Natural killer cell (primary cell): ENCODE measurements around the gene TTI1. TPM values are rescaled to one million over a fixed set of nuclear protein-coding genes. Genes with fewer than 3 reads are reported as not detected.

Source experiments
- ATAC-seq, 3 donors: fragments of 150-1000 bp in 2 of 3; fragments of 200-7000 bp in 1 of 3; cut with Tn5 transposase; 1 replicate in 1 of 3; 2 replicates in 2 of 3; pipeline ENCODE4 v1.10.0; 2021; ENCODE audit warnings: mild to moderate bottlenecking in 2 of 3, moderate library complexity in 2 of 3
- DNase-seq, 2 donors: peaks; one replicate each; pipeline versions ENCODE4 v3.0.0 to v3.0.0-alpha.2; 2013 to 2021; ENCODE audit warnings: mixed read lengths in 1 of 2
- H3K27ac ChIP-seq: one replicate; pipeline ENCODE4 v1.5.1; 2013; ENCODE audit warnings: mild to moderate bottlenecking, low read length
- H3K27me3 ChIP-seq: one replicate; pipeline ENCODE4 v1.6.1; 2013; ENCODE audit warnings: low read length; ENCODE audit not compliant: control insufficient read depth, insufficient read depth
- H3K36me3 ChIP-seq: one replicate; pipeline ENCODE4 v1.6.1; 2013; ENCODE audit warnings: low read length; ENCODE audit not compliant: control insufficient read depth, insufficient read depth
- H3K4me1 ChIP-seq: one replicate; pipeline ENCODE4 v1.6.1; 2013; ENCODE audit warnings: low read length; ENCODE audit not compliant: control insufficient read depth, insufficient read depth
- H3K4me3 ChIP-seq: one replicate; pipeline ENCODE4 v1.5.1; 2013; ENCODE audit warnings: low read length
- H3K9me3 ChIP-seq: one replicate; pipeline ENCODE4 v1.6.1; 2013; ENCODE audit warnings: low read length; ENCODE audit not compliant: control insufficient read depth, insufficient read depth
- H3K27ac Mint-ChIP-seq, 2 donors: one replicate each; pipeline ENCODE4 v1.8.0; 2022; ENCODE audit warnings: mild to moderate bottlenecking in 2 of 2, mixed read lengths in 2 of 2, moderate library complexity in 1 of 2
- H3K27me3 Mint-ChIP-seq, 2 donors: one replicate each; pipeline ENCODE4 v1.8.0; 2022; ENCODE audit warnings: low read depth in 2 of 2, mixed read lengths in 2 of 2
- H3K36me3 Mint-ChIP-seq: one replicate; pipeline ENCODE4 v1.8.0; 2022; ENCODE audit warnings: mixed read lengths
- H3K4me1 Mint-ChIP-seq, 2 donors: one replicate each; pipeline ENCODE4 v1.8.0; 2022; ENCODE audit warnings: mixed read lengths in 2 of 2
- H3K4me3 Mint-ChIP-seq: one replicate; pipeline ENCODE4 v1.8.0; 2022; ENCODE audit warnings: mild to moderate bottlenecking, moderate library complexity, mixed read lengths
- H3K9me3 Mint-ChIP-seq, 2 donors: one replicate each; pipeline ENCODE4 v1.8.0; 2022; ENCODE audit warnings: mixed read lengths in 2 of 2
- CTCF ChIP-seq: fragments of 200-600 bp; IDR thresholded peaks from one replicate; pipeline ENCODE4 v1.8.0; 2022; ENCODE audit warnings: antibody characterized with exemption
- WGBS: methylation state at CpG from one replicate; pipeline ENCODE4 v1.1.7; 2013; ENCODE audit warnings: missing lambda C conversion rate; ENCODE audit not compliant: insufficient coverage; 5-methylcytosine and 5-hydroxymethylcytosine counted together
- intact Hi-C: fragments of 100-400 bp; cut with micrococcal nuclease; formaldehyde crosslinking; loops from one replicate; pipeline ENCODE4 v1.14.2; 2022
- total RNA-seq, 4 donors: library from RNA; stranded (reverse); fragments of 120-200 nt in 1 of 4; gene quantifications; one replicate each; pipeline versions ENCODE4 v1.2.3 to v1.2.4, GENCODE V29; 2013 to 2022

The TTI1 gene
- total RNA-seq, 3 donors from 2014 or later (not counting 1 experiment from before 2014, with no cell fraction given), result 15.9 to 23.9 (median 18.9) TPM

- no peak overlapping the region for H3K27ac Mint-ChIP-seq
- H3K9me3 ChIP-seq, result no peaks in the 10 kb centered on the region
- H3K27me3 Mint-ChIP-seq, result no peaks in the 10 kb centered on the region
- H3K4me3 Mint-ChIP-seq, result no peak overlapping the region
- no peaks in the 10 kb centered on the region for H3K36me3 Mint-ChIP-seq
- no peak for ATAC-seq
- H3K4me1 ChIP-seq, result no peaks in the 10 kb centered on the region
- no peaks in the 10 kb centered on the region for H3K27me3 ChIP-seq
- no peak for DNase-seq
- no peak overlapping the region for H3K4me3 ChIP-seq
- no peak overlapping the region for H3K27ac ChIP-seq
- H3K36me3 ChIP-seq, result no peaks in the 10 kb centered on the region
- intact Hi-C loops, result no loop called here
- no peaks in the 10 kb centered on the region for H3K4me1 Mint-ChIP-seq
- 84% methylated on average over 11 of the region's 12 CpGs for WGBS
- no peaks in the 10 kb centered on the region for H3K9me3 Mint-ChIP-seq
- no peak for TF ChIP-seq CTCF
Measured at GRCh38 chr20:37943033-37943432, 90.2 kb downstream of the TTI1 start.

GRCh38 chr20:37941992-37942391, 91.3 kb downstream of the TTI1 start:
- no peak for ATAC-seq

GRCh38 chr20:37941332-37941731, 91.9 kb downstream of the TTI1 start:
- ATAC-seq (no peak), DNase-seq (no peak)
- no peak overlapping the region for H3K27ac ChIP-seq
- WGBS, result 80% methylated on average over 8 of the region's 8 CpGs
- no peaks in the 10 kb centered on the region for H3K36me3 ChIP-seq
- intact Hi-C loops, result no loop called here
- H3K4me3 ChIP-seq, result no peak overlapping the region
- no peaks in the 10 kb centered on the region for H3K9me3 ChIP-seq
- TF ChIP-seq CTCF, result no peak
- H3K27ac Mint-ChIP-seq, result no peak overlapping the region
- no peaks in the 10 kb centered on the region for H3K36me3 Mint-ChIP-seq
- H3K4me3 Mint-ChIP-seq, result no peak overlapping the region
- H3K9me3 Mint-ChIP-seq, result no peaks in the 10 kb centered on the region
- H3K4me1 Mint-ChIP-seq, result no peaks in the 10 kb centered on the region
- no peaks in the 10 kb centered on the region for H3K27me3 ChIP-seq
- H3K27me3 Mint-ChIP-seq, result no peaks in the 10 kb centered on the region
- H3K4me1 ChIP-seq, result no peaks in the 10 kb centered on the region

More at GRCh38 chr20:37941992-37942391, 91.3 kb downstream of the TTI1 start:
- no peaks in the 10 kb centered on the region for H3K27me3 Mint-ChIP-seq
- intact Hi-C loops, result no loop called here
- no peaks in the 10 kb centered on the region for H3K9me3 Mint-ChIP-seq
- no peak for DNase-seq
- H3K4me3 Mint-ChIP-seq, result no peak overlapping the region
- no peaks in the 10 kb centered on the region for H3K36me3 ChIP-seq
- H3K36me3 Mint-ChIP-seq, result no peaks in the 10 kb centered on the region
- TF ChIP-seq CTCF, result no peak
- WGBS, result 91% methylated on average over 6 of the region's 6 CpGs
- no peaks in the 10 kb centered on the region for H3K9me3 ChIP-seq
- no peak overlapping the region for H3K27ac Mint-ChIP-seq
- no peak overlapping the region for H3K27ac ChIP-seq
- H3K4me1 Mint-ChIP-seq, result no peaks in the 10 kb centered on the region
- no peak overlapping the region for H3K4me3 ChIP-seq
- no peaks in the 10 kb centered on the region for H3K4me1 ChIP-seq
- H3K27me3 ChIP-seq, result no peaks in the 10 kb centered on the region

- H3K4me3 ChIP-seq, result no peak overlapping the region
- no peak overlapping the region for H3K27ac ChIP-seq
- no peaks in the 10 kb centered on the region for H3K4me1 ChIP-seq
- Mint-ChIP-seq H3K36me3 (no peaks in the 10 kb centered on the region), H3K4me1 (no peaks in the 10 kb centered on the region), H3K9me3 (no peaks in the 10 kb centered on the region), H3K4me3 (no peak overlapping the region), H3K27me3 (no peaks in the 10 kb centered on the region), H3K27ac (no peak overlapping the region)
- no peaks in the 10 kb centered on the region for H3K27me3 ChIP-seq
- WGBS, result 91% methylated on average over 4 of the region's 6 CpGs
- intact Hi-C loops, result no loop called here
- no peak for ATAC-seq
- no peak for DNase-seq
- TF ChIP-seq CTCF, result no peak
- H3K9me3 ChIP-seq, result no peaks in the 10 kb centered on the region
- no peaks in the 10 kb centered on the region for H3K36me3 ChIP-seq
Measured at GRCh38 chr20:37940858-37941257, 92.4 kb downstream of the TTI1 start.
